Thyroid gland (tissue), 4 donors: Measurements from ENCODE around the gene TOGARAM2.

Source experiments
- POLR2A ChIP-seq, 2 donors: fragments of 450-650 bp; IDR thresholded peaks; one replicate each; pipeline ENCODE4 v1.6.1; 2017; ENCODE audit warnings: antibody characterized with exemption in 2 of 2, mild to moderate bottlenecking in 2 of 2, moderate library complexity in 1 of 2
- TF ChIP-seq, protein P1 (sequence below), 6 experiments: fragments of 200-600 bp in 3 of 6; fragments of 450-650 bp in 3 of 6; sonication (generic) in 3 of 6; IDR thresholded peaks; one replicate each; pipeline ENCODE4 v1.5.1; 2016 to 2019; ENCODE audit warnings: antibody characterized with exemption in 6 of 6, mild to moderate bottlenecking in 2 of 6, inconsistent platforms in 1 of 6, moderate library complexity in 1 of 6

DNA sequence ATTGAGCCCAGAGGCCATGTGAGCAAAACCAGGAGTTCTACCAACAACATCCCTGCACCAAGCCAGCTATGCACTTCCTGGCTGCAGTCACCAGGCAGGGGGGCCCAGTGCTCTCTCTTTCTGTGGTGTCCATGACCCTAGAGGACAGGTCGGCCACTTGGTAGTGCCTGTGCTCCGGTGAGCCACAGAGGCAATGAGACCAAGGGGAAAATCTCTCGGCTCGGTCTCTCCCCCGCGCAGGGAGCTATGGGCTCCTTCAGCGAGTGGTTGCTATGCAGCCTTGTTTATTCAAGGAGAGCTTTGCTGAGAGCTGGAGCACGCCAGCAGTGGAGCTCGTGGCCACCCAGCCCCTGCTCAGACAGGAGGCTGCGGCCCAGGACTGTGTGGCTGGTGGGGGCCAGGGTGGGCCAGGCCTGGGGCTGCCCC lies at the start of gene TOGARAM2:
- TF ChIP-seq, protein P1, sequence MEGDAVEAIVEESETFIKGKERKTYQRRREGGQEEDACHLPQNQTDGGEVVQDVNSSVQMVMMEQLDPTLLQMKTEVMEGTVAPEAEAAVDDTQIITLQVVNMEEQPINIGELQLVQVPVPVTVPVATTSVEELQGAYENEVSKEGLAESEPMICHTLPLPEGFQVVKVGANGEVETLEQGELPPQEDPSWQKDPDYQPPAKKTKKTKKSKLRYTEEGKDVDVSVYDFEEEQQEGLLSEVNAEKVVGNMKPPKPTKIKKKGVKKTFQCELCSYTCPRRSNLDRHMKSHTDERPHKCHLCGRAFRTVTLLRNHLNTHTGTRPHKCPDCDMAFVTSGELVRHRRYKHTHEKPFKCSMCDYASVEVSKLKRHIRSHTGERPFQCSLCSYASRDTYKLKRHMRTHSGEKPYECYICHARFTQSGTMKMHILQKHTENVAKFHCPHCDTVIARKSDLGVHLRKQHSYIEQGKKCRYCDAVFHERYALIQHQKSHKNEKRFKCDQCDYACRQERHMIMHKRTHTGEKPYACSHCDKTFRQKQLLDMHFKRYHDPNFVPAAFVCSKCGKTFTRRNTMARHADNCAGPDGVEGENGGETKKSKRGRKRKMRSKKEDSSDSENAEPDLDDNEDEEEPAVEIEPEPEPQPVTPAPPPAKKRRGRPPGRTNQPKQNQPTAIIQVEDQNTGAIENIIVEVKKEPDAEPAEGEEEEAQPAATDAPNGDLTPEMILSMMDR (IDR thresholded peaks at IDR 0.05) = no peak
- TF ChIP-seq POLR2A (IDR thresholded peaks at IDR 0.05) = no peak
